H1 (cell line): ENCODE measurements around the gene CYP46A1. TPM values are rescaled to one million over a fixed set of nuclear protein-coding genes. Genes with fewer than 3 reads are reported as not detected.

Experiments used
- CTCF ChIA-PET: fragments of 300-600 bp; sonication (Branson Sonifier 250); formaldehyde crosslinking; loops from one replicate; lab custom pipeline; 2021; ENCODE audit not compliant: partially characterized antibody; lab: Charles Lee
- POLR2A ChIA-PET: fragments of 300-600 bp; sonication (Branson Sonifier 250); formaldehyde crosslinking; loops from one replicate; lab custom pipeline; 2021; ENCODE audit warnings: inconsistent platforms; ENCODE audit not compliant: partially characterized antibody; lab: Charles Lee
- DNase-seq, 2 experiments: peaks; one replicate each; pipeline versions ENCODE4 v3.0.0 to v3.0.0-alpha.2; 2010 to 2022; ENCODE audit warnings: low spot score in 2 of 2, low read depth in 1 of 2, mixed read lengths in 1 of 2
- FAIRE-seq: peaks from 2 replicates; lab custom pipeline; 2011; peaks lifted over from hg19 to GRCh38; lab: Jason Lieb, UNC
- H2AFZ ChIP-seq: 2 replicates; pipeline ENCODE4 v1.8.1; 2012; ENCODE audit warnings: low read length, inconsistent platforms
- H2AK5ac ChIP-seq: 2 replicates; pipeline ENCODE4 v1.6.1; 2013; ENCODE audit warnings: low read depth, low read length
- H2BK120ac ChIP-seq: replicated peaks from 2 replicates; pipeline ENCODE3; 2013; ENCODE audit warnings: low read depth, low read length, inconsistent platforms
- H2BK12ac ChIP-seq: 2 replicates; pipeline ENCODE4 v1.6.1; 2013; ENCODE audit warnings: low read depth, low read length
- H2BK15ac ChIP-seq: 2 replicates; pipeline ENCODE4 v1.6.1; 2013; ENCODE audit warnings: low read length
- H2BK20ac ChIP-seq: 2 replicates; pipeline ENCODE4 v1.6.1; 2013; ENCODE audit warnings: low read length
- H2BK5ac ChIP-seq: 2 replicates; pipeline ENCODE4 v1.6.1; 2013; ENCODE audit warnings: low read depth, low read length
- H3K14ac ChIP-seq: 2 replicates; pipeline ENCODE4 v1.6.1; 2013; ENCODE audit warnings: inconsistent platforms; ENCODE audit not compliant: insufficient read length
- H3K18ac ChIP-seq: 2 replicates; pipeline ENCODE4 v1.6.1; 2013; ENCODE audit warnings: low read length; ENCODE audit errors: extremely low read depth
- H3K23ac ChIP-seq: 2 replicates; pipeline ENCODE4 v1.6.1; 2013; ENCODE audit warnings: inconsistent platforms; ENCODE audit not compliant: insufficient read length
- H3K23me2 ChIP-seq: 2 replicates; pipeline ENCODE4 v1.6.1; 2013; ENCODE audit warnings: low read depth, low read length
- H3K27ac ChIP-seq: 2 replicates; pipeline ENCODE4 v1.6.1; 2011; ENCODE audit warnings: low read depth, low read length, inconsistent platforms
- H3K27me3 ChIP-seq, 4 experiments: replicated peaks in 1 of 4; 1 replicate in 1 of 4; 2 replicates in 3 of 4; pipeline versions ENCODE4 v1.6.1 to v1.8.1; 2011 to 2013; ENCODE audit warnings: low read length in 3 of 4, mild to moderate bottlenecking in 3 of 4, inconsistent platforms in 2 of 4, mixed read lengths in 2 of 4, moderate library complexity in 1 of 4; ENCODE audit not compliant: control insufficient read depth in 3 of 4, insufficient read depth in 3 of 4; ENCODE audit errors: extremely low read depth in 1 of 4
- H3K36me3 ChIP-seq, 4 experiments: 2 replicates each; pipeline versions ENCODE4 v1.6.1 to v1.8.1; 2011 to 2013; ENCODE audit warnings: mild to moderate bottlenecking in 4 of 4, low read length in 3 of 4, moderate library complexity in 2 of 4, control low read depth in 1 of 4, inconsistent platforms in 1 of 4; ENCODE audit not compliant: insufficient read depth in 4 of 4, control insufficient read depth in 2 of 4
- H3K4ac ChIP-seq: replicated peaks from 2 replicates; pipeline ENCODE3; 2013; ENCODE audit warnings: low read length, low read depth, mixed read lengths, inconsistent platforms; ENCODE audit not compliant: insufficient read length
- H3K4me1 ChIP-seq, 4 experiments: replicated peaks in 1 of 4; 1 replicate in 1 of 4; 2 replicates in 3 of 4; pipeline versions ENCODE4 v1.6.1 to v1.8.1; 2011 to 2013; ENCODE audit warnings: low read length in 3 of 4, inconsistent platforms in 2 of 4, mixed read lengths in 1 of 4; ENCODE audit not compliant: insufficient read depth in 4 of 4, control insufficient read depth in 3 of 4
- H3K4me2 ChIP-seq, 2 experiments: 2 replicates each; pipeline versions ENCODE4 v1.6.1 to v1.8.1; 2011 to 2013; ENCODE audit warnings: low read depth in 2 of 2, low read length in 2 of 2, control low read depth in 1 of 2, inconsistent platforms in 1 of 2, mild to moderate bottlenecking in 1 of 2; ENCODE audit not compliant: insufficient read depth in 1 of 2
- H3K4me3 ChIP-seq, 4 experiments: fragments of 200-600, 300-600 bp in 1 of 4; sonication (generic), shearing (Covaris generic), sonication (Bioruptor Twin) in 1 of 4; 2 replicates each; pipeline versions ENCODE4 v1.5.1 to v1.8.1; 2011 to 2016; ENCODE audit warnings: low read length in 4 of 4, low read depth in 3 of 4, control low read depth in 2 of 4, inconsistent platforms in 2 of 4, mild to moderate bottlenecking in 2 of 4, mixed read lengths in 1 of 4, moderate library complexity in 1 of 4; ENCODE audit not compliant: insufficient read depth in 2 of 4; ENCODE audit errors: extremely low read depth in 1 of 4
- H3K56ac ChIP-seq: replicated peaks from 2 replicates; pipeline ENCODE3; 2013; ENCODE audit warnings: low read depth, mild to moderate bottlenecking, mixed read lengths, low read length, inconsistent platforms; ENCODE audit not compliant: insufficient read length
- H3K79me1 ChIP-seq: 2 replicates; pipeline ENCODE4 v1.6.1; 2013; ENCODE audit warnings: low read depth, low read length, control low read depth
- H3K79me2 ChIP-seq, 2 experiments: 2 replicates each; pipeline versions ENCODE4 v1.6.1 to v1.8.1; 2012 to 2013; ENCODE audit warnings: low read length in 2 of 2, mild to moderate bottlenecking in 2 of 2, inconsistent platforms in 1 of 2; ENCODE audit not compliant: insufficient read depth in 2 of 2, control insufficient read depth in 1 of 2
- H3K9ac ChIP-seq, 4 experiments: replicated peaks in 1 of 4; 1 replicate in 1 of 4; 2 replicates in 3 of 4; pipeline versions ENCODE4 v1.6.1 to v1.8.1; 2011 to 2013; ENCODE audit warnings: low read depth in 3 of 4, low read length in 3 of 4, control low read depth in 2 of 4, mild to moderate bottlenecking in 2 of 4, moderate library complexity in 2 of 4, inconsistent platforms in 1 of 4; ENCODE audit errors: extremely low read depth in 1 of 4
- H3K9me3 ChIP-seq, 2 experiments: 2 replicates each; pipeline versions ENCODE4 v1.6.1 to v1.8.1; 2012 to 2013; ENCODE audit warnings: mild to moderate bottlenecking in 2 of 2, moderate library complexity in 2 of 2, control low read depth in 1 of 2, inconsistent platforms in 1 of 2, low read depth in 1 of 2, low read length in 1 of 2, mixed read lengths in 1 of 2; ENCODE audit not compliant: insufficient read depth in 2 of 2
- H4K20me1 ChIP-seq, 2 experiments: replicated peaks in 1 of 2; 2 replicates each; pipeline versions ENCODE3 to v1.8.1; 2011 to 2013; ENCODE audit warnings: inconsistent platforms in 2 of 2, low read length in 2 of 2, mild to moderate bottlenecking in 1 of 2; ENCODE audit not compliant: insufficient read depth in 2 of 2, control insufficient read depth in 1 of 2
- H4K5ac ChIP-seq: 2 replicates; pipeline ENCODE4 v1.6.1; 2013; ENCODE audit warnings: low read length, low read depth, mixed read lengths, inconsistent platforms; ENCODE audit not compliant: insufficient read length
- H4K8ac ChIP-seq: 2 replicates; pipeline ENCODE4 v1.8.0; 2013; ENCODE audit warnings: mild to moderate bottlenecking, moderate library complexity, low read length, inconsistent platforms; ENCODE audit not compliant: insufficient read depth; ENCODE audit errors: extremely low read depth
- H4K91ac ChIP-seq: replicated peaks from 2 replicates; pipeline ENCODE3; 2013; ENCODE audit warnings: low read length, mixed read lengths, inconsistent platforms; ENCODE audit not compliant: insufficient read length
- CHD1 ChIP-seq: IDR thresholded peaks from 2 replicates; pipeline ENCODE4 v1.6.1; 2012; ENCODE audit warnings: low read depth, low read length, improper control_type of control experiment
- EZH2 ChIP-seq: fragments of 200-600 bp; sonication (generic); IDR thresholded peaks from 2 replicates; pipeline ENCODE4 v1.7.1; 2012; ENCODE audit warnings: low read depth, mild to moderate bottlenecking, moderate library complexity, low read length, inconsistent platforms; ENCODE audit not compliant: severe bottlenecking
- RFX5 ChIP-seq: IDR thresholded peaks from 2 replicates; pipeline ENCODE4 v1.6.1; 2011; ENCODE audit warnings: low read depth, low read length, improper control_type of control experiment, borderline replicate concordance
- YY1 ChIP-seq: IDR thresholded peaks from 2 replicates; pipeline ENCODE4 v1.6.1; 2011; ENCODE audit warnings: low read depth, mild to moderate bottlenecking, low read length
- WGBS, 2 experiments: shearing (Covaris generic) in 1 of 2; methylation state at CpG; one replicate each; pipeline versions ENCODE4 v1.1.6 to v1.1.7; 2013 to 2015; ENCODE audit warnings: low lambda C conversion rate in 2 of 2, mixed read lengths in 2 of 2, inconsistent platforms in 1 of 2, low coverage in 1 of 2, missing lambda C conversion rate in 1 of 2; ENCODE audit not compliant: insufficient replicate concordance in 2 of 2, insufficient coverage in 1 of 2, insufficient read length in 1 of 2; ENCODE audit errors: extremely low coverage in 1 of 2, missing lambda C conversion rate in 1 of 2; 5-methylcytosine and 5-hydroxymethylcytosine counted together
- polyA plus RNA-seq, 7 experiments: library from polyadenylated mRNA; depleted of rRNA in 3 of 7; stranded (reverse) in 5 of 7; unstranded in 2 of 7; fragments of >200 nt in 5 of 7; fragments of 200-250 nt in 2 of 7; gene quantifications; 1 replicate in 5 of 7; 2 replicates in 1 of 7; 4 replicates in 1 of 7; pipeline versions ENCODE4 v1.2.1 to v1.2.3, GENCODE V29; 2011 to 2013; ENCODE audit warnings: missing spikeins in 2 of 7, mixed read lengths in 2 of 7
- total RNA-seq: library from RNA; stranded (reverse); fragmentation: NEBNext Ultra II Directional; extraction: Animal tissue kit (Norgen Biotek cat#: 25700); gene quantifications from 2 replicates; pipeline ENCODE4 v1.2.1, GENCODE V29; 2021
- TF ChIP-seq, protein P1 (sequence below), 3 experiments: IDR thresholded peaks; 1 replicate in 2 of 3; 2 replicates in 1 of 3; pipeline versions ENCODE4 v1.5.1 to v1.6.1; 2011; ENCODE audit warnings: low read length in 3 of 3, mild to moderate bottlenecking in 3 of 3, inconsistent platforms in 2 of 3, low read depth in 1 of 3, moderate library complexity in 1 of 3; ENCODE audit not compliant: insufficient read depth in 1 of 3; ENCODE audit errors: control extremely low read depth in 1 of 3

Gene CYP46A1
- total and polyA plus RNA-seq, 2 of the 8 experiments (the other 6 are each of a cell fraction or from before 2014, with no cell fraction given): 0.41 to 1.3 TPM

DNA sequence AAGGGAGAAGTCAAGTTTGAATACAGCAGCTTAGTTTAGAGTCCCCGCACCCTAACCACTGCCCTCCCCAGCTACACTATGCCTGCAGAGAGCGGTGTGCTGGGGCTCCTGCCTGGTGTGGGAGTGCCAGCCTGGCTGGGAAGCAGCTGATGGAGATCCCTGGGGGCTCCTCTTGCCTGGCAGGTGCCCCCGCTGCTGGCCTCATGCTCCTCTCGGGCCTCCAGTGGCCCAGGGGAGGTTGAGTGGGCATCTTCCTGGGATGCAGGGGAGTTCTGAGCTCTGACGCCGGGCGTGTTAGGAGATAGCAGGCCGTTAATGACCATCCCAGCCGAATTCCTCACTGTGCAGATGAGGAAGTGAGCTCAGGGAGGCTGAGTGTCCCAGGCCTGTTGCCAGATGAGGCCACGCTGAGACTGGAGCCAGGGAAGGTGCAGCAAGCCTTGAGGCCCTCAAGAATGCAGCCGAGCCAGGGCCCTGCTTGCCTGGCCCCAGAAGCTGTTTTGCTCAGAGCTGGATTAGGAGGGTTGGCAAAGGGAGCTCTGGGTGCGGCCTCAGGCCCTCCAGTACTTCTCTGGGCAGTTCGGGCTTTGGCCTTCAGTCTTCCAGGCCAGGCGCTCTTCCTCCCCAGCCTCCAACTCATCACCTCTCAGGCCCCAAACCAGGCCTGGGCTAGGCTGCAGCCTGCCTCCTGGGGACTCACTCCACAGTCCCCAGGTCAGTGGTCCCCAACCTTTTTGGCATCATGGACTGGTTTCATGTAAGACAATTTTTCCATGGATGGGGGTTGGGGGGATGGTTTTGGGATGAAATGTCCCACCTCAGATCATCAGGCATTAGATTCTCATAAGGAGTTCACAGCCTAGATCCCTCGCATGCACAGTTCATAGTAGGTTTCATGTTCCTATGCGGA lies 6.6 kb upstream of the CYP46A1 start:
- Histone ChIP-seq H3K23ac (no peak overlapping the region), H2AFZ (no peak overlapping the region), H3K23me2 (no peaks in the 10 kb centered on the region), H3K79me1 (no peaks in the 10 kb centered on the region), H2AK5ac (no peak overlapping the region), H3K79me2 (no peaks in the 10 kb centered on the region), H2BK12ac (no peak overlapping the region), H3K56ac (no peak overlapping the region), H4K8ac (no peak overlapping the region), H3K27ac (no peak overlapping the region), H4K91ac (no peak overlapping the region), H3K4ac (no peak overlapping the region), H3K18ac (no peak overlapping the region), H3K4me2 (no peak overlapping the region), H2BK20ac (no peak overlapping the region), H3K36me3 (no peaks in the 10 kb centered on the region), H2BK120ac (no peak overlapping the region), H3K9ac (no peak overlapping the region), H3K14ac (no peak overlapping the region), H3K4me1 (peaks cover 3 to 9% (median 8%) of the 10 kb centered on the region in 4 experiments; a peak in 6 of 7 replicates), H4K20me1 (no peaks in the 10 kb centered on the region), H3K27me3 (no peaks in the 10 kb centered on the region), H3K4me3 (no peak overlapping the region), H2BK5ac (no peak overlapping the region), H2BK15ac (0 out of 2 replicates have a peak overlapping the region, but pooled peaks have one; percentile 81), H3K9me3 (peaks cover 6 to 10% of the 10 kb centered on the region in 2 experiments; a peak in 3 of 4 replicates), H4K5ac (no peak overlapping the region)
- DNase-seq (no peak), FAIRE-seq (no peak)
- 88% methylated on average over 16 of the region's 16 CpGs; no CpG with 5 or more reads in 1 of the 2 experiments for WGBS, 2 experiments
- POLR2A ChIA-PET: interaction anchor here (0.9 to 2.1 kb wide), 3 partner anchors 9 to 13 kb away, joined by 3 to 4 read pairs (median 3); no protein-coding TSS in a partner anchor
- CTCF ChIA-PET: interaction anchor here (0.7 to 2.8 kb wide), 10 partner anchors 9 to 153 kb away, joined by 3 to 22 read pairs (median 4); no protein-coding TSS in a partner anchor
- TF ChIP-seq, protein P1, sequence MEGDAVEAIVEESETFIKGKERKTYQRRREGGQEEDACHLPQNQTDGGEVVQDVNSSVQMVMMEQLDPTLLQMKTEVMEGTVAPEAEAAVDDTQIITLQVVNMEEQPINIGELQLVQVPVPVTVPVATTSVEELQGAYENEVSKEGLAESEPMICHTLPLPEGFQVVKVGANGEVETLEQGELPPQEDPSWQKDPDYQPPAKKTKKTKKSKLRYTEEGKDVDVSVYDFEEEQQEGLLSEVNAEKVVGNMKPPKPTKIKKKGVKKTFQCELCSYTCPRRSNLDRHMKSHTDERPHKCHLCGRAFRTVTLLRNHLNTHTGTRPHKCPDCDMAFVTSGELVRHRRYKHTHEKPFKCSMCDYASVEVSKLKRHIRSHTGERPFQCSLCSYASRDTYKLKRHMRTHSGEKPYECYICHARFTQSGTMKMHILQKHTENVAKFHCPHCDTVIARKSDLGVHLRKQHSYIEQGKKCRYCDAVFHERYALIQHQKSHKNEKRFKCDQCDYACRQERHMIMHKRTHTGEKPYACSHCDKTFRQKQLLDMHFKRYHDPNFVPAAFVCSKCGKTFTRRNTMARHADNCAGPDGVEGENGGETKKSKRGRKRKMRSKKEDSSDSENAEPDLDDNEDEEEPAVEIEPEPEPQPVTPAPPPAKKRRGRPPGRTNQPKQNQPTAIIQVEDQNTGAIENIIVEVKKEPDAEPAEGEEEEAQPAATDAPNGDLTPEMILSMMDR (IDR thresholded peaks at IDR 0.05; ENCODE audit: control extremely low read depth in 1 of 3, insufficient read depth in 1 of 3, low read depth in 1 of 3, low read length in 3 of 3): no peak
- no peak for TF ChIP-seq EZH2
- TF ChIP-seq RFX5: no peak
- no peak for TF ChIP-seq CHD1
- no peak for TF ChIP-seq YY1
